ENCODE results near the gene TMEM245.
A peak's percentile ranks its signal among the peaks of the same experiment; 100 is the strongest.

Gene TMEM245

GRCh38 chr9:109012009-109012875, 107.5 kb downstream of the TMEM245 start:
- H3K27ac ChIP-seq (ENCODE audit: low read length, poor library complexity, severe bottlenecking) = peak overlapping the region; percentile 93
- H4K91ac ChIP-seq (ENCODE audit: low read length) = no peak overlapping the region
- under 1% methylated on average over 29 of the region's 29 CpGs for WGBS

GRCh38 chr9:109011231-109011671, 108.5 kb downstream of the TMEM245 start:
- Histone ChIP-seq H4K8ac (ENCODE audit: low read length) (no peak overlapping the region), H4K91ac (ENCODE audit: low read length) (no peak overlapping the region), H2AFZ (ENCODE audit: low read depth, low read length) (no peak overlapping the region), H3K14ac (ENCODE audit: low read length in 2 of 2) (no peak overlapping the region), H2AK5ac (ENCODE audit: low read length, severe bottlenecking) (no peak overlapping the region), H3K9ac (ENCODE audit: low read length) (peak overlapping the region; percentile 95), H3K9me3 (ENCODE audit: control insufficient read depth, low read length) (no peaks in the 10 kb centered on the region), H2BK15ac (ENCODE audit: low read depth, poor library complexity, severe bottlenecking) (no peak overlapping the region), H3K4me2 (ENCODE audit: low read length, poor library complexity, severe bottlenecking) (peak overlapping the region; percentile 52), H3K23ac (ENCODE audit: low read length in 2 of 2) (no peak overlapping the region), H3K79me1 (replicated peaks; ENCODE audit: low read length, poor library complexity, severe bottlenecking) (peaks cover 2% of the 10 kb centered on the region), H3K4ac (ENCODE audit: low read depth in 1 of 2, low read length in 2 of 2) (no peak overlapping the region), H3K18ac (ENCODE audit: low read depth in 1 of 2, low read length in 2 of 2) (no peak overlapping the region), H3K36me3 (ENCODE audit: control insufficient read depth in 1 of 2, insufficient read depth in 2 of 2, low read depth in 1 of 2, low read length in 2 of 2) (no peaks in the 10 kb centered on the region), H3K4me1 (ENCODE audit: control insufficient read depth, insufficient read depth, low read depth, low read length) (peaks cover 7% of the 10 kb centered on the region), H2BK120ac (ENCODE audit: low read depth, low read length) (no peak overlapping the region), H3K4me3 (ENCODE audit: insufficient read depth in 1 of 2, low read depth in 1 of 2, low read length in 2 of 2) (peak overlapping the region in 1 of 2 experiments; percentile 94), H3K27me3 (ENCODE audit: control insufficient read depth in 1 of 2, insufficient read depth in 1 of 2, low read length in 2 of 2) (no peaks in the 10 kb centered on the region), H2BK5ac (ENCODE audit: low read depth, low read length, poor library complexity, severe bottlenecking) (peak overlapping the region; percentile 61), H2BK12ac (ENCODE audit: low read length in 2 of 2) (no peak overlapping the region), H3K27ac (ENCODE audit: low read length, poor library complexity, severe bottlenecking) (peak overlapping the region; percentile 93)
- DNase-seq = peak; percentile 55

More at GRCh38 chr9:109012009-109012875, 107.5 kb downstream of the TMEM245 start:
- Histone ChIP-seq H3K27me3 (ENCODE audit: control insufficient read depth in 1 of 2, insufficient read depth in 1 of 2, low read length in 2 of 2) (no peaks in the 10 kb centered on the region), H2BK12ac (ENCODE audit: low read length in 2 of 2) (no peak overlapping the region), H2BK15ac (ENCODE audit: low read depth, poor library complexity, severe bottlenecking) (peak overlapping the region; percentile 90), H3K23ac (ENCODE audit: low read length in 2 of 2) (peak overlapping the region in 1 of 2 experiments; percentile 20), H3K36me3 (ENCODE audit: control insufficient read depth in 1 of 2, insufficient read depth in 2 of 2, low read depth in 1 of 2, low read length in 2 of 2) (peaks cover 0 to 3% of the 10 kb centered on the region in 2 experiments), H3K4ac (ENCODE audit: low read depth in 1 of 2, low read length in 2 of 2) (peak overlapping the region in 1 of 2 experiments; percentile 73), H2BK120ac (ENCODE audit: low read depth, low read length) (peak overlapping the region; percentile 64), H2BK5ac (ENCODE audit: low read depth, low read length, poor library complexity, severe bottlenecking) (peak overlapping the region; percentile 91), H3K4me2 (ENCODE audit: low read length, poor library complexity, severe bottlenecking) (peak overlapping the region; percentile 81), H3K79me1 (replicated peaks; ENCODE audit: low read length, poor library complexity, severe bottlenecking) (peaks cover 5% of the 10 kb centered on the region), H3K4me1 (ENCODE audit: control insufficient read depth, insufficient read depth, low read depth, low read length) (peaks cover 7% of the 10 kb centered on the region), H3K9ac (ENCODE audit: low read length) (peak overlapping the region; percentile 95), H4K8ac (ENCODE audit: low read length) (peak overlapping the region; percentile 20), H3K4me3 (ENCODE audit: insufficient read depth in 1 of 2, low read depth in 1 of 2, low read length in 2 of 2) (peak overlapping the region; percentile 94 to 96), H3K9me3 (ENCODE audit: control insufficient read depth, low read length) (no peaks in the 10 kb centered on the region), H2AK5ac (ENCODE audit: low read length, severe bottlenecking) (peak overlapping the region; percentile 15), H2AFZ (ENCODE audit: low read depth, low read length) (peak overlapping the region; percentile 33), H3K18ac (ENCODE audit: low read depth in 1 of 2, low read length in 2 of 2) (peak overlapping the region; percentile 56 to 84), H3K14ac (ENCODE audit: low read length in 2 of 2) (peak overlapping the region in 1 of 2 experiments; percentile 6)
- peak; percentile 95 for DNase-seq

- 0% methylated on average over 1 of the region's 1 CpG for WGBS
These were observed 109.0 kb downstream of the TMEM245 start for GRCh38 chr9:109010746-109011145.

GRCh38 chr9:109005678-109006077, 114.1 kb downstream of the TMEM245 start:
- Histone ChIP-seq H3K23ac (ENCODE audit: low read length in 2 of 2) (no peak overlapping the region), H3K27me3 (ENCODE audit: control insufficient read depth in 1 of 2, insufficient read depth in 1 of 2, low read length in 2 of 2) (no peaks in the 10 kb centered on the region), H3K9ac (ENCODE audit: low read length) (no peak overlapping the region), H3K4me3 (ENCODE audit: insufficient read depth in 1 of 2, low read depth in 1 of 2, low read length in 2 of 2) (no peak overlapping the region), H3K4me1 (ENCODE audit: control insufficient read depth, insufficient read depth, low read depth, low read length) (peaks cover 2% of the 10 kb centered on the region), H3K79me1 (replicated peaks; ENCODE audit: low read length, poor library complexity, severe bottlenecking) (peaks cover 1% of the 10 kb centered on the region), H3K18ac (ENCODE audit: low read depth in 1 of 2, low read length in 2 of 2) (no peak overlapping the region), H3K9me3 (ENCODE audit: control insufficient read depth, low read length) (peaks cover 16% of the 10 kb centered on the region), H3K4ac (ENCODE audit: low read depth in 1 of 2, low read length in 2 of 2) (no peak overlapping the region), H3K4me2 (ENCODE audit: low read length, poor library complexity, severe bottlenecking) (no peak overlapping the region), H3K14ac (ENCODE audit: low read length in 2 of 2) (no peak overlapping the region), H4K8ac (ENCODE audit: low read length) (no peak overlapping the region), H2BK15ac (ENCODE audit: low read depth, poor library complexity, severe bottlenecking) (no peak overlapping the region), H2BK120ac (ENCODE audit: low read depth, low read length) (no peak overlapping the region), H4K91ac (ENCODE audit: low read length) (no peak overlapping the region), H2AK5ac (ENCODE audit: low read length, severe bottlenecking) (no peak overlapping the region), H2BK12ac (ENCODE audit: low read length in 2 of 2) (no peak overlapping the region), H2AFZ (ENCODE audit: low read depth, low read length) (no peak overlapping the region), H3K27ac (ENCODE audit: low read length, poor library complexity, severe bottlenecking) (no peak overlapping the region), H2BK5ac (ENCODE audit: low read depth, low read length, poor library complexity, severe bottlenecking) (no peak overlapping the region), H3K36me3 (ENCODE audit: control insufficient read depth in 1 of 2, insufficient read depth in 2 of 2, low read depth in 1 of 2, low read length in 2 of 2) (peaks cover 3 to 12% of the 10 kb centered on the region in 2 experiments)
- WGBS = 100% methylated on average over 2 of the region's 3 CpGs
- no peak for DNase-seq

More at GRCh38 chr9:109010746-109011145, 109.0 kb downstream of the TMEM245 start:
- Histone ChIP-seq H4K8ac (ENCODE audit: low read length) (no peak overlapping the region), H3K4me3 (ENCODE audit: insufficient read depth in 1 of 2, low read depth in 1 of 2, low read length in 2 of 2) (peak overlapping the region in 1 of 2 experiments; percentile 94), H2BK12ac (ENCODE audit: low read length in 2 of 2) (no peak overlapping the region), H3K23ac (ENCODE audit: low read length in 2 of 2) (no peak overlapping the region), H3K18ac (ENCODE audit: low read depth in 1 of 2, low read length in 2 of 2) (no peak overlapping the region), H3K4me1 (ENCODE audit: control insufficient read depth, insufficient read depth, low read depth, low read length) (peaks cover 7% of the 10 kb centered on the region), H2AK5ac (ENCODE audit: low read length, severe bottlenecking) (no peak overlapping the region), H3K27me3 (ENCODE audit: control insufficient read depth in 1 of 2, insufficient read depth in 1 of 2, low read length in 2 of 2) (no peaks in the 10 kb centered on the region), H2BK120ac (ENCODE audit: low read depth, low read length) (no peak overlapping the region), H3K9ac (ENCODE audit: low read length) (peak overlapping the region; percentile 95), H4K91ac (ENCODE audit: low read length) (no peak overlapping the region), H2BK5ac (ENCODE audit: low read depth, low read length, poor library complexity, severe bottlenecking) (no peak overlapping the region), H3K14ac (ENCODE audit: low read length in 2 of 2) (no peak overlapping the region), H3K36me3 (ENCODE audit: control insufficient read depth in 1 of 2, insufficient read depth in 2 of 2, low read depth in 1 of 2, low read length in 2 of 2) (no peaks in the 10 kb centered on the region), H3K27ac (ENCODE audit: low read length, poor library complexity, severe bottlenecking) (peak overlapping the region; percentile 93), H2AFZ (ENCODE audit: low read depth, low read length) (no peak overlapping the region), H3K4me2 (ENCODE audit: low read length, poor library complexity, severe bottlenecking) (peak overlapping the region; percentile 2), H3K79me1 (replicated peaks; ENCODE audit: low read length, poor library complexity, severe bottlenecking) (peaks cover 2% of the 10 kb centered on the region), H2BK15ac (ENCODE audit: low read depth, poor library complexity, severe bottlenecking) (no peak overlapping the region), H3K9me3 (ENCODE audit: control insufficient read depth, low read length) (no peaks in the 10 kb centered on the region), H3K4ac (ENCODE audit: low read depth in 1 of 2, low read length in 2 of 2) (no peak overlapping the region)
- DNase-seq = peak; percentile 91

All from mesenchymal stem cell (in vitro differentiated cells and primary cell).